Measurements from ENCODE around the gene MBD5.

- no peak for TF ChIP-seq EP300 (IDR thresholded peaks at IDR 0.05)
- no peak for TF ChIP-seq POLR2A (IDR thresholded peaks at IDR 0.05)
- TF ChIP-seq, protein P1, sequence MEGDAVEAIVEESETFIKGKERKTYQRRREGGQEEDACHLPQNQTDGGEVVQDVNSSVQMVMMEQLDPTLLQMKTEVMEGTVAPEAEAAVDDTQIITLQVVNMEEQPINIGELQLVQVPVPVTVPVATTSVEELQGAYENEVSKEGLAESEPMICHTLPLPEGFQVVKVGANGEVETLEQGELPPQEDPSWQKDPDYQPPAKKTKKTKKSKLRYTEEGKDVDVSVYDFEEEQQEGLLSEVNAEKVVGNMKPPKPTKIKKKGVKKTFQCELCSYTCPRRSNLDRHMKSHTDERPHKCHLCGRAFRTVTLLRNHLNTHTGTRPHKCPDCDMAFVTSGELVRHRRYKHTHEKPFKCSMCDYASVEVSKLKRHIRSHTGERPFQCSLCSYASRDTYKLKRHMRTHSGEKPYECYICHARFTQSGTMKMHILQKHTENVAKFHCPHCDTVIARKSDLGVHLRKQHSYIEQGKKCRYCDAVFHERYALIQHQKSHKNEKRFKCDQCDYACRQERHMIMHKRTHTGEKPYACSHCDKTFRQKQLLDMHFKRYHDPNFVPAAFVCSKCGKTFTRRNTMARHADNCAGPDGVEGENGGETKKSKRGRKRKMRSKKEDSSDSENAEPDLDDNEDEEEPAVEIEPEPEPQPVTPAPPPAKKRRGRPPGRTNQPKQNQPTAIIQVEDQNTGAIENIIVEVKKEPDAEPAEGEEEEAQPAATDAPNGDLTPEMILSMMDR (IDR thresholded peaks at IDR 0.05): no peak
Observed at GRCh38 chr2:148052687-148053086, 31.8 kb downstream of the MBD5 start.
